ENCODE results near the gene CNTN4.

Gene CNTN4

GRCh38 chr3:2880218-2880756 lies 781.6 kb downstream of the CNTN4 start:
- Histone ChIP-seq H2AFZ (ENCODE audit: low read depth) (no peak overlapping the region), H3K4me3 (IDR thresholded peaks at IDR 0.05; ENCODE audit: insufficient read depth, low read depth, low read length) (no peak overlapping the region), H3K9ac (no peak overlapping the region), H3K4me2 (no peak overlapping the region), H3K36me3 (ENCODE audit: insufficient read depth) (no peaks in the 10 kb centered on the region), H4K20me1 (ENCODE audit: insufficient read depth) (no peaks in the 10 kb centered on the region), H3K4me1 (ENCODE audit: low read depth, poor library complexity, severe bottlenecking) (no peaks in the 10 kb centered on the region), H3K79me2 (ENCODE audit: insufficient read depth, low read depth) (no peaks in the 10 kb centered on the region), H3K27me3 (ENCODE audit: insufficient read depth, low read depth) (no peaks in the 10 kb centered on the region), H3K27ac (no peak overlapping the region)
- TF ChIP-seq, protein P1, sequence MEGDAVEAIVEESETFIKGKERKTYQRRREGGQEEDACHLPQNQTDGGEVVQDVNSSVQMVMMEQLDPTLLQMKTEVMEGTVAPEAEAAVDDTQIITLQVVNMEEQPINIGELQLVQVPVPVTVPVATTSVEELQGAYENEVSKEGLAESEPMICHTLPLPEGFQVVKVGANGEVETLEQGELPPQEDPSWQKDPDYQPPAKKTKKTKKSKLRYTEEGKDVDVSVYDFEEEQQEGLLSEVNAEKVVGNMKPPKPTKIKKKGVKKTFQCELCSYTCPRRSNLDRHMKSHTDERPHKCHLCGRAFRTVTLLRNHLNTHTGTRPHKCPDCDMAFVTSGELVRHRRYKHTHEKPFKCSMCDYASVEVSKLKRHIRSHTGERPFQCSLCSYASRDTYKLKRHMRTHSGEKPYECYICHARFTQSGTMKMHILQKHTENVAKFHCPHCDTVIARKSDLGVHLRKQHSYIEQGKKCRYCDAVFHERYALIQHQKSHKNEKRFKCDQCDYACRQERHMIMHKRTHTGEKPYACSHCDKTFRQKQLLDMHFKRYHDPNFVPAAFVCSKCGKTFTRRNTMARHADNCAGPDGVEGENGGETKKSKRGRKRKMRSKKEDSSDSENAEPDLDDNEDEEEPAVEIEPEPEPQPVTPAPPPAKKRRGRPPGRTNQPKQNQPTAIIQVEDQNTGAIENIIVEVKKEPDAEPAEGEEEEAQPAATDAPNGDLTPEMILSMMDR (conservative IDR thresholded peaks at IDR 0.05; ENCODE audit: low read depth, low read length), result no peak

DNA sequence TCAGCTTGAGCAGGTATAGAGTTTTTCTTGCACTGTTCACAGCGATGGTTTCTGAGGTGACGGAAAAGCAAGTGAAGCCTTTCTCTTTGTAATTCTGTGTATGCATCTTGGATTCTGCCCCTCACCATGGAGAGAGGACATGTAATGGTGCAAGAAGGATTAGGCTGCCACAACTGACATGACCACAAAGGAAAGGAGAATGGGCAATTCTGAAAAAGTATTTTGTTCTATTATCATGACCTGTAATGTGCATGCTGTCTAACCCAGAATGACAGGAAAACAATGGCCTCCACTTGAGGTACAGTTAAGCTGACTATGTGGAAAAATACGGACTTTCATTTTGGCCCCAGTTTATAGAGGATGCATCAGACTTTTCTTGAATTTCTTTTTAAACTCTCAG lies 784.6 kb downstream of the CNTN4 start:
- Histone ChIP-seq H3K36me3 (ENCODE audit: insufficient read depth) (no peaks in the 10 kb centered on the region), H4K20me1 (ENCODE audit: insufficient read depth) (no peaks in the 10 kb centered on the region), H2AFZ (ENCODE audit: low read depth) (no peak overlapping the region), H3K4me1 (ENCODE audit: low read depth, poor library complexity, severe bottlenecking) (no peaks in the 10 kb centered on the region), H3K4me3 (IDR thresholded peaks at IDR 0.05; ENCODE audit: insufficient read depth, low read depth, low read length) (no peak overlapping the region), H3K27me3 (ENCODE audit: insufficient read depth, low read depth) (no peaks in the 10 kb centered on the region), H3K27ac (no peak overlapping the region), H3K79me2 (ENCODE audit: insufficient read depth, low read depth) (no peaks in the 10 kb centered on the region), H3K4me2 (no peak overlapping the region), H3K9ac (no peak overlapping the region)
- TF ChIP-seq, protein P1 (conservative IDR thresholded peaks at IDR 0.05; ENCODE audit: low read depth, low read length), result no peak

GRCh38 chr3:2888592-2888991 lies 789.9 kb downstream of the CNTN4 start:
- no peak overlapping the region for H3K4me3 ChIP-seq (IDR thresholded peaks at IDR 0.05; ENCODE audit: insufficient read depth, low read depth, low read length)
- H4K20me1 ChIP-seq (ENCODE audit: insufficient read depth), result no peaks in the 10 kb centered on the region
- TF ChIP-seq, protein P1 (conservative IDR thresholded peaks at IDR 0.05; ENCODE audit: low read depth, low read length), result no peak
- no peaks in the 10 kb centered on the region for H3K4me1 ChIP-seq (ENCODE audit: low read depth, poor library complexity, severe bottlenecking)
- H3K27ac ChIP-seq, result no peak overlapping the region
- no peaks in the 10 kb centered on the region for H3K27me3 ChIP-seq (ENCODE audit: insufficient read depth, low read depth)
- H3K9ac ChIP-seq, result no peak overlapping the region
- no peaks in the 10 kb centered on the region for H3K79me2 ChIP-seq (ENCODE audit: insufficient read depth, low read depth)
- H2AFZ ChIP-seq (ENCODE audit: low read depth), result no peak overlapping the region
- H3K4me2 ChIP-seq, result no peak overlapping the region
- no peaks in the 10 kb centered on the region for H3K36me3 ChIP-seq (ENCODE audit: insufficient read depth)

- Histone ChIP-seq H3K27me3 (ENCODE audit: insufficient read depth, low read depth) (no peaks in the 10 kb centered on the region), H3K4me3 (IDR thresholded peaks at IDR 0.05; ENCODE audit: insufficient read depth, low read depth, low read length) (no peak overlapping the region), H3K27ac (no peak overlapping the region), H3K4me2 (no peak overlapping the region), H3K36me3 (ENCODE audit: insufficient read depth) (no peaks in the 10 kb centered on the region), H4K20me1 (ENCODE audit: insufficient read depth) (no peaks in the 10 kb centered on the region), H3K79me2 (ENCODE audit: insufficient read depth, low read depth) (no peaks in the 10 kb centered on the region), H3K4me1 (ENCODE audit: low read depth, poor library complexity, severe bottlenecking) (no peaks in the 10 kb centered on the region), H2AFZ (ENCODE audit: low read depth) (no peak overlapping the region), H3K9ac (no peak overlapping the region)
- TF ChIP-seq, protein P1 (conservative IDR thresholded peaks at IDR 0.05; ENCODE audit: low read depth, low read length), result no peak
Observed at GRCh38 chr3:2889736-2890135, 791.1 kb downstream of the CNTN4 start.

Measured in KMS-11 (cell line).